HepG2 (cell line): ENCODE results near the gene HIVEP2. TPM values are rescaled to one million over a fixed set of nuclear protein-coding genes. Genes with fewer than 3 reads are reported as not detected.

ENCODE experiments used
- ATAC-seq: fragments of 200-7000 bp; cut with Tn5 transposase; 3 replicates; pipeline ENCODE4 v1.9.1; 2020; ENCODE audit warnings: mild to moderate bottlenecking, moderate library complexity
- BruUV-seq: library from RNA; stranded (reverse); fragments of 400-500 nt; replicated peaks from 2 replicates; lab custom pipeline; 2021; lab: Mats Ljungman, UMichigan
- CTCF ChIA-PET: fragments of 300-600 bp; formaldehyde crosslinking; extraction: SDS; loops from one replicate; lab custom pipeline; 2021; ENCODE audit warnings: low total read pairs, inconsistent platforms, low intra/inter-chr PET ratio; lab: Yijun Ruan, JAX
- POLR2A ChIA-PET: fragments of 350-600 bp; sonication (Branson Sonifier 250); formaldehyde crosslinking; loops from one replicate; lab custom pipeline; 2020; ENCODE audit warnings: antibody characterized with exemption, inconsistent platforms; lab: Yijun Ruan, JAX
- DNase-seq: peaks from one replicate; pipeline ENCODE4 v3.0.0-alpha.2; 2015; ENCODE audit warnings: low spot score
- FAIRE-seq: peaks from 3 replicates; lab custom pipeline; 2011; peaks lifted over from hg19 to GRCh38; lab: Jason Lieb, UNC
- H2AFZ ChIP-seq: one replicate; pipeline ENCODE4 v1.6.1; 2011; ENCODE audit warnings: low read length, inconsistent platforms
- H3K27ac ChIP-seq: fragments of 300-600 bp; 3 replicates; pipeline ENCODE4 v1.8.0; 2011; ENCODE audit warnings: mixed run types, mild to moderate bottlenecking, mixed read lengths, low read length, inconsistent platforms; ENCODE audit not compliant: insufficient read depth; ENCODE audit errors: extremely low read length
- H3K27me3 ChIP-seq, 2 experiments: fragments of 200-600 bp in 1 of 2; 2 replicates in 1 of 2; 3 replicates in 1 of 2; pipeline versions ENCODE4 v1.6.0 to v1.8.0; 2011; ENCODE audit warnings: low read length in 2 of 2, mild to moderate bottlenecking in 2 of 2, moderate library complexity in 2 of 2, inconsistent platforms in 1 of 2; ENCODE audit not compliant: insufficient read depth in 2 of 2, control insufficient read depth in 1 of 2
- H3K36me3 ChIP-seq, 2 experiments: fragments of 200-600 bp in 1 of 2; replicated peaks in 1 of 2; 2 replicates in 1 of 2; 3 replicates in 1 of 2; pipeline versions ENCODE4 v1.5.1 to v1.8.0; 2011; ENCODE audit warnings: low read length in 2 of 2, inconsistent platforms in 1 of 2; ENCODE audit not compliant: insufficient read depth in 2 of 2, control insufficient read depth in 1 of 2
- H3K4me1 ChIP-seq: 2 replicates; pipeline ENCODE4 v1.5.1; 2012; ENCODE audit warnings: low read length, inconsistent platforms; ENCODE audit not compliant: insufficient read depth
- H3K4me2 ChIP-seq: 2 replicates; pipeline ENCODE4 v1.6.0; 2011; ENCODE audit warnings: low read depth, low read length, inconsistent platforms
- H3K4me3 ChIP-seq, 3 experiments: fragments of 200-600 bp in 1 of 3; sonication (generic), shearing (Covaris generic) in 1 of 3; replicated peaks in 1 of 3; 2 replicates each; pipeline ENCODE4 v1.5.1; 2011 to 2016; ENCODE audit warnings: low read length in 3 of 3, inconsistent platforms in 2 of 3, low read depth in 2 of 3, mild to moderate bottlenecking in 2 of 3, control low read depth in 1 of 3, mixed read lengths in 1 of 3; ENCODE audit not compliant: insufficient read depth in 1 of 3
- H3K79me2 ChIP-seq: one replicate; pipeline ENCODE4 v1.6.1; 2011; ENCODE audit warnings: low read length, inconsistent platforms; ENCODE audit not compliant: insufficient read depth
- H3K9ac ChIP-seq: 2 replicates; pipeline ENCODE4 v1.6.0; 2011; ENCODE audit warnings: mild to moderate bottlenecking, low read depth, low read length, inconsistent platforms; ENCODE audit not compliant: insufficient read depth
- H3K9me3 ChIP-seq: 2 replicates; pipeline ENCODE4 v1.5.1; 2012; ENCODE audit warnings: mild to moderate bottlenecking, low read length
- H4K20me1 ChIP-seq: 2 replicates; pipeline ENCODE4 v1.6.0; 2011; ENCODE audit warnings: inconsistent platforms, mild to moderate bottlenecking, low read length, moderate library complexity; ENCODE audit not compliant: insufficient read depth
- CBX2 ChIP-seq, 2 experiments: fragments of 200-600 bp in 1 of 2; sonication (generic); formaldehyde crosslinking in 1 of 2; IDR thresholded peaks; 2 replicates each; pipeline versions ENCODE4 v1.7.0 to v1.8.1; 2018 to 2022; ENCODE audit warnings: low read depth in 2 of 2, low read length in 1 of 2, mild to moderate bottlenecking in 1 of 2, missing genetic modification reagents in 1 of 2
- MBNL3 ChIP-seq: fragments of 250-450 bp; sonication (Bioruptor Pico); conservative IDR thresholded peaks from 2 replicates; pipeline ENCODE4 v1.8.0; 2022; ENCODE audit warnings: mild to moderate bottlenecking, inconsistent platforms
- MLLT10 ChIP-seq: sonication (generic); formaldehyde crosslinking; IDR thresholded peaks from 2 replicates; pipeline ENCODE4 v1.4.0; 2020; ENCODE audit warnings: missing genetic modification reagents
- NR0B2 ChIP-seq: sonication (generic); formaldehyde crosslinking; IDR thresholded peaks from 2 replicates; pipeline ENCODE4 v1.4.0; 2020; ENCODE audit warnings: mild to moderate bottlenecking, missing genetic modification reagents
- PAX8 ChIP-seq: sonication (generic); formaldehyde crosslinking; IDR thresholded peaks from 2 replicates; pipeline ENCODE4 v1.8.0; 2022; ENCODE audit warnings: mild to moderate bottlenecking, missing genetic modification reagents, borderline replicate concordance
- ZNF430 ChIP-seq: sonication (generic); formaldehyde crosslinking; IDR thresholded peaks from 2 replicates; pipeline ENCODE4 v1.9.0; 2021; ENCODE audit warnings: mild to moderate bottlenecking, missing genetic modification reagents
- ZNF484 ChIP-seq: sonication (generic); formaldehyde crosslinking; IDR thresholded peaks from 2 replicates; pipeline ENCODE4 v1.5.1; 2020; ENCODE audit warnings: mild to moderate bottlenecking, low read depth, missing genetic modification reagents, borderline replicate concordance
- ZNF646 ChIP-seq: sonication (generic); formaldehyde crosslinking; IDR thresholded peaks from 2 replicates; pipeline ENCODE4 v1.9.0; 2021; ENCODE audit warnings: mild to moderate bottlenecking, missing genetic modification reagents
- ZNF891 ChIP-seq: sonication (generic); formaldehyde crosslinking; IDR thresholded peaks from 2 replicates; pipeline ENCODE4 v1.5.0; 2020; ENCODE audit warnings: mild to moderate bottlenecking, missing genetic modification reagents
- WGBS: methylation state at CpG from one replicate; pipeline ENCODE4 v1.1.6; 2017; ENCODE audit warnings: low lambda C conversion rate; 5-methylcytosine and 5-hydroxymethylcytosine counted together
- in situ Hi-C: cut with HindIII; loops from 2 replicates; pipeline ENCODE4 v1.10.0; 2017; ENCODE audit warnings: low pct_unique_long_range_greater_than_20kb; ENCODE audit not compliant: extremely low pct_ligation_motif_present
- intact Hi-C: fragments of 100-400 bp; cut with micrococcal nuclease; formaldehyde crosslinking; loops from one replicate; pipeline ENCODE4 v1.10.0; 2022; ENCODE audit not compliant: unreplicated experiment
- polyA plus RNA-seq, 8 experiments: library from polyadenylated mRNA; depleted of rRNA in 3 of 8; stranded (reverse) in 7 of 8; unstranded in 1 of 8; fragments of >200 nt; fragmentation: Illumina TruSeq in 4 of 8; extraction: Trizol in 4 of 8; gene quantifications; 2 replicates each; pipeline versions ENCODE4 v1.2.1 to v1.2.3, GENCODE V29; 2011 to 2016; ENCODE audit warnings: low read depth in 4 of 8, missing spikeins in 1 of 8, mixed read lengths in 1 of 8; ENCODE audit not compliant: insufficient read depth in 1 of 8
- total RNA-seq, 5 experiments: library from RNA; depleted of rRNA; stranded (reverse); fragments of >200 nt; fragmentation: Illumina TruSeq; extraction: Trizol; gene quantifications; 2 replicates each; pipeline ENCODE4 v1.2.3, GENCODE V29; 2016; ENCODE audit warnings: low read depth in 1 of 5
- TF ChIP-seq, protein P1 (sequence below), 2 experiments: sonication (generic) in 1 of 2; formaldehyde crosslinking in 1 of 2; IDR thresholded peaks; 2 replicates each; pipeline versions ENCODE4 v1.5.1 to v1.6.1; 2011 to 2020; ENCODE audit warnings: borderline replicate concordance in 1 of 2, low read depth in 1 of 2, low read length in 1 of 2, mild to moderate bottlenecking in 1 of 2, missing genetic modification reagents in 1 of 2, moderate library complexity in 1 of 2

The HIVEP2 gene
- total and polyA plus RNA-seq, 2 of the 13 experiments (the other 11 are each of a cell fraction or from before 2014, with no cell fraction given), result 3.4 to 12.9 TPM

DNA sequence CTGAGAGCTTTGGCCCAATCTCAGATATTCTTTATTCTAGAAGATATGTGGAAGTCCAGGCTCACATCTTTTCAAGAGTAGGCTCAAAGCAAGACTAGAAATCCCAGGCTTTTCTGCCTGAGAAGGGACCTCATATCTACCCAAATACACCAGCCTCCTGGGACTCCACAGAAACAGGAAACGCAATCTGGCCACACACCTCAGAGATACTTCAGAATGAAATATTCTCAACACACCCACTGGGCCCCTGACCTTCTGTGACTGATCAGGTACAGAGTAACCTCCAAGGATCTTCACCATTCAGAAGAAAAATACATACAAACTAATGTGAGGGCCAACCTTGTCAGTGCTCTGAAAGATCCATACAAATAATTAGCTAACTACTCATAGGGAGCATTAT is 183.2 kb downstream of the HIVEP2 start:
- no peak overlapping the region for H3K4me3 ChIP-seq
- no peaks in the 10 kb centered on the region for H3K4me1 ChIP-seq
- H3K9me3 ChIP-seq, result no peaks in the 10 kb centered on the region
- WGBS, result 89% methylated on average over 1 of the region's 1 CpG
- ChIA-PET POLR2A (no interaction called here), CTCF (no interaction called here)
- H3K79me2 ChIP-seq, result no peaks in the 10 kb centered on the region
- no TSS peak for BruUV-seq
- no peak overlapping the region for H3K27ac ChIP-seq
- no peak for FAIRE-seq
- no peaks in the 10 kb centered on the region for H3K27me3 ChIP-seq
- H3K9ac ChIP-seq, result no peak overlapping the region
- no peak for DNase-seq
- no peak overlapping the region for H2AFZ ChIP-seq
- H3K4me2 ChIP-seq, result no peak overlapping the region
- H3K36me3 ChIP-seq, result peaks cover 9 to 27% of the 10 kb centered on the region in 2 experiments
- no peak for ATAC-seq
- H4K20me1 ChIP-seq, result no peaks in the 10 kb centered on the region
- TF ChIP-seq PAX8 (CRISPR knock-in tag), result no peak
- TF ChIP-seq ZNF646, result no peak
- TF ChIP-seq MBNL3 (CRISPR knock-in tag), result no peak
- TF ChIP-seq NR0B2 (CRISPR knock-in tag), result no peak
- no peak for TF ChIP-seq ZNF484 (CRISPR knock-in tag)
- no peak for TF ChIP-seq ZNF891 (CRISPR knock-in tag)
- TF ChIP-seq CBX2 (IDR thresholded peaks at IDR 0.05; ENCODE audit: low read depth, low read length), result no peak
- TF ChIP-seq CBX2 (CRISPR knock-in tag; IDR thresholded peaks at IDR 0.05; ENCODE audit: low read depth), result no peak
- no peak for TF ChIP-seq MLLT10 (CRISPR knock-in tag)
- no peak for TF ChIP-seq ZNF430 (CRISPR knock-in tag)
- TF ChIP-seq, protein P1, sequence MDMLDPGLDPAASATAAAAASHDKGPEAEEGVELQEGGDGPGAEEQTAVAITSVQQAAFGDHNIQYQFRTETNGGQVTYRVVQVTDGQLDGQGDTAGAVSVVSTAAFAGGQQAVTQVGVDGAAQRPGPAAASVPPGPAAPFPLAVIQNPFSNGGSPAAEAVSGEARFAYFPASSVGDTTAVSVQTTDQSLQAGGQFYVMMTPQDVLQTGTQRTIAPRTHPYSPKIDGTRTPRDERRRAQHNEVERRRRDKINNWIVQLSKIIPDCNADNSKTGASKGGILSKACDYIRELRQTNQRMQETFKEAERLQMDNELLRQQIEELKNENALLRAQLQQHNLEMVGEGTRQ (IDR thresholded peaks at IDR 0.05; ENCODE audit: low read depth, low read length), result no peak
- TF ChIP-seq, protein P1 (CRISPR knock-in tag; IDR thresholded peaks at IDR 0.05; ENCODE audit: borderline replicate concordance), result no peak
- intact Hi-C loops, result no loop called here
- in situ Hi-C loops, result no loop called here
